K562 (cell line): Measurements from ENCODE around the gene ITGA7. TPM values are rescaled to one million over a fixed set of nuclear protein-coding genes. Genes with fewer than 3 reads are reported as not detected.

Experiments
- ATAC-seq: fragments of 200-7000 bp; cut with Tn5 transposase; 3 replicates; pipeline ENCODE4 v1.9.1; 2020; ENCODE audit warnings: moderate library complexity
- BruUV-seq: library from RNA; stranded (reverse); fragments of 400-500 nt; replicated peaks from 2 replicates; lab custom pipeline; 2021; lab: Mats Ljungman, UMichigan
- CTCF ChIA-PET: fragments of 300-600 bp; formaldehyde crosslinking; extraction: SDS; loops from one replicate; lab custom pipeline; 2021; ENCODE audit warnings: low intra/inter-chr PET ratio; lab: Yijun Ruan, JAX
- POLR2A ChIA-PET: fragments of 300-600, 350-650 bp; sonication (Branson Sonifier 250); formaldehyde crosslinking; extraction: SDS; loops from one replicate; lab custom pipeline; 2021; ENCODE audit warnings: antibody characterized with exemption, inconsistent platforms; lab: Yijun Ruan, JAX
- DNase-seq, 4 experiments: peaks; one replicate each; pipeline versions ENCODE4 v3.0.0 to v3.0.0-alpha.2; 2011 to 2018; ENCODE audit warnings: low spot score in 3 of 4, mixed read lengths in 3 of 4; ENCODE audit errors: extremely low read depth in 1 of 4
- FAIRE-seq: peaks from 2 replicates; lab custom pipeline; 2011; peaks lifted over from hg19 to GRCh38; lab: Jason Lieb, UNC
- H2AFZ ChIP-seq: 2 replicates; pipeline ENCODE4 v1.6.0; 2011; ENCODE audit warnings: low read depth, low read length, control low read depth, inconsistent platforms
- H3K27ac ChIP-seq: fragments of 200-600 bp; 3 replicates; pipeline ENCODE4 v1.8.0; 2011; ENCODE audit warnings: low read depth, mild to moderate bottlenecking, control low read depth, inconsistent platforms, low read length, moderate library complexity, mixed read lengths; ENCODE audit errors: extremely low read depth
- H3K27me3 ChIP-seq, 2 experiments: fragments of 300-600 bp in 1 of 2; 2 replicates in 1 of 2; 3 replicates in 1 of 2; pipeline versions ENCODE4 v1.6.0 to v1.8.0; 2011; ENCODE audit warnings: inconsistent platforms in 2 of 2, low read length in 2 of 2, mild to moderate bottlenecking in 1 of 2, mixed read lengths in 1 of 2, moderate library complexity in 1 of 2; ENCODE audit not compliant: control insufficient read depth in 2 of 2, insufficient read depth in 2 of 2
- H3K36me3 ChIP-seq: fragments of 300-600 bp; 3 replicates; pipeline ENCODE4 v1.8.0; 2011; ENCODE audit warnings: mild to moderate bottlenecking, low read length, inconsistent platforms; ENCODE audit not compliant: control insufficient read depth, insufficient read depth
- H3K4me1 ChIP-seq, 2 experiments: fragments of 200-600 bp in 1 of 2; replicated peaks in 1 of 2; 2 replicates in 1 of 2; 3 replicates in 1 of 2; pipeline versions ENCODE4 v1.5.1 to v1.8.0; 2011; ENCODE audit warnings: inconsistent platforms in 2 of 2, low read length in 2 of 2, mild to moderate bottlenecking in 1 of 2, mixed read lengths in 1 of 2, moderate library complexity in 1 of 2; ENCODE audit not compliant: control insufficient read depth in 2 of 2, insufficient read depth in 2 of 2
- H3K4me2 ChIP-seq: 2 replicates; pipeline ENCODE4 v1.6.1; 2011; ENCODE audit warnings: low read length, control low read depth, inconsistent platforms, mixed read lengths; ENCODE audit not compliant: insufficient read depth
- H3K4me3 ChIP-seq: fragments of 200-600 bp; sonication (generic), shearing (Covaris generic); 2 replicates; pipeline ENCODE4 v1.5.1; 2016; ENCODE audit warnings: control low read depth, inconsistent platforms
- H3K79me2 ChIP-seq: fragments of 200-600 bp; 3 replicates; pipeline ENCODE4 v1.8.0; 2011; ENCODE audit warnings: low read length, inconsistent platforms; ENCODE audit not compliant: control insufficient read depth, insufficient read depth
- H3K9ac ChIP-seq, 2 experiments: 2 replicates each; pipeline versions ENCODE4 v1.6.0 to v1.6.1; 2011; ENCODE audit warnings: low read depth in 2 of 2, low read length in 2 of 2, control low read depth in 1 of 2, inconsistent platforms in 1 of 2, mild to moderate bottlenecking in 1 of 2, mixed read lengths in 1 of 2; ENCODE audit not compliant: insufficient read depth in 1 of 2
- H3K9me1 ChIP-seq: one replicate; pipeline ENCODE4 v1.6.0; 2011; ENCODE audit warnings: inconsistent platforms, mild to moderate bottlenecking, low read length, moderate library complexity; ENCODE audit not compliant: control insufficient read depth, insufficient read depth
- H3K9me3 ChIP-seq: replicated peaks from 2 replicates; pipeline ENCODE4 v1.5.1; 2011; ENCODE audit warnings: low read depth, low read length, inconsistent platforms; ENCODE audit not compliant: control insufficient read depth, insufficient read depth
- H4K20me1 ChIP-seq: replicated peaks from 2 replicates; pipeline ENCODE4 v1.6.1; 2011; ENCODE audit warnings: low read length, inconsistent platforms, mixed read lengths; ENCODE audit not compliant: control insufficient read depth, insufficient read depth
- ADNP ChIP-seq: fragments of 200-800 bp; sonication (Bioruptor generic); IDR thresholded peaks from 2 replicates; pipeline ENCODE4 v1.6.1; 2016; ENCODE audit warnings: missing genetic modification characterization, missing compliant biosample characterization
- ARHGAP35 ChIP-seq: fragments of 450-650 bp; IDR thresholded peaks from 2 replicates; pipeline ENCODE4 v1.6.1; 2018; ENCODE audit not compliant: partially characterized antibody
- CHD4 ChIP-seq: fragments of 200-600 bp; sonication (generic); IDR thresholded peaks from 3 replicates; pipeline ENCODE4 v1.6.1; 2012; ENCODE audit warnings: low read depth, mild to moderate bottlenecking, mixed read lengths, low read length, inconsistent platforms; ENCODE audit not compliant: insufficient read depth, insufficient replicate concordance, poor library complexity, severe bottlenecking
- CREB1 ChIP-seq, 2 experiments: sonication (generic) in 1 of 2; formaldehyde crosslinking in 1 of 2; IDR thresholded peaks; 2 replicates each; pipeline versions ENCODE4 v1.6.1 to v1.8.0; 2012 to 2022; ENCODE audit warnings: inconsistent platforms in 1 of 2, mild to moderate bottlenecking in 1 of 2, missing genetic modification reagents in 1 of 2, moderate library complexity in 1 of 2
- DLX4 ChIP-seq: fragments of 250-450 bp; sonication (Bioruptor Pico); IDR thresholded peaks from 2 replicates; pipeline ENCODE4 v1.6.1; 2021; ENCODE audit warnings: mild to moderate bottlenecking
- EP300 ChIP-seq: IDR thresholded peaks from 2 replicates; pipeline ENCODE4 v1.6.1; 2012; ENCODE audit warnings: low read length, improper control_type of control experiment
- ETS1 ChIP-seq: conservative IDR thresholded peaks from 2 replicates; pipeline ENCODE4 v1.6.1; 2011; ENCODE audit warnings: low read depth, mild to moderate bottlenecking, low read length; ENCODE audit not compliant: control insufficient read depth
- KDM2B ChIP-seq: fragments of 250-450 bp; sonication (Bioruptor Pico); IDR thresholded peaks from 2 replicates; pipeline ENCODE4 v1.8.0; 2021; ENCODE audit warnings: mild to moderate bottlenecking, moderate library complexity
- PML ChIP-seq: IDR thresholded peaks from 2 replicates; pipeline ENCODE4 v1.6.1; 2012; ENCODE audit warnings: low read length, inconsistent platforms
- RBFOX2 ChIP-seq: fragments of 200-400 bp; formaldehyde crosslinking; IDR thresholded peaks from 2 replicates; pipeline ENCODE4 v1.6.1; 2017; ENCODE audit warnings: low read depth, mild to moderate bottlenecking, low read length, moderate library complexity
- SAFB2 ChIP-seq: fragments of 200-400 bp; formaldehyde crosslinking; IDR thresholded peaks from 2 replicates; pipeline ENCODE4 v1.6.1; 2018; ENCODE audit warnings: borderline replicate concordance, low read length, low read depth, moderate library complexity; ENCODE audit not compliant: severe bottlenecking
- SNIP1 ChIP-seq: fragments of 450-650 bp; IDR thresholded peaks from 2 replicates; pipeline ENCODE4 v1.7.1; 2017; ENCODE audit warnings: low read depth, mild to moderate bottlenecking
- XRCC4 ChIP-seq: IDR thresholded peaks from one replicate; pipeline ENCODE4 v1.6.1; 2011; ENCODE audit not compliant: insufficient read depth, insufficient read length; ENCODE audit errors: extremely low read depth
- YBX1 ChIP-seq: fragments of 450-650 bp; IDR thresholded peaks from 2 replicates; pipeline ENCODE4 v1.7.1; 2016; ENCODE audit warnings: mild to moderate bottlenecking
- ZNF239 ChIP-seq: fragments of 250-450 bp; sonication (Bioruptor Pico); IDR thresholded peaks from 2 replicates; pipeline ENCODE4 v1.4.0; 2020; ENCODE audit warnings: mild to moderate bottlenecking
- ZNF79 ChIP-seq: fragments of 250-450 bp; sonication (Bioruptor Pico); IDR thresholded peaks from 2 replicates; pipeline ENCODE4 v1.4.0; 2020; ENCODE audit warnings: low read depth, mild to moderate bottlenecking, moderate library complexity
- WGBS: fragments of 100-300 bp; shearing (Covaris generic); methylation state at CpG from one replicate; pipeline ENCODE4 v1.1.6; 2016; ENCODE audit warnings: low coverage, mixed read lengths; ENCODE audit not compliant: insufficient coverage; ENCODE audit errors: missing lambda C conversion rate; 5-methylcytosine and 5-hydroxymethylcytosine counted together
- in situ Hi-C: fragments of 300-500 bp; cut with MboI; formaldehyde crosslinking; loops from 4 replicates; pipeline ENCODE4 v1.15.0; 2018; ENCODE audit warnings: inconsistent platforms, mixed read lengths
- intact Hi-C: fragments of 100-400 bp; cut with micrococcal nuclease; formaldehyde crosslinking; loops from 2 replicates; pipeline ENCODE4 v1.14.2; 2022
- polyA plus RNA-seq, 8 experiments: library from polyadenylated mRNA; depleted of rRNA in 4 of 8; stranded (reverse) in 5 of 8; unstranded in 3 of 8; fragments of >200 nt; fragmentation: Nextera tagmentation in 2 of 8; fragmentation: Illumina TruSeq in 1 of 8; extraction: Ambion mirVana in 2 of 8; extraction: Trizol in 1 of 8; gene quantifications; 2 replicates each; pipeline versions ENCODE4 v1.2.1 to v1.2.3, GENCODE V29; 2011 to 2014; ENCODE audit warnings: inconsistent platforms in 1 of 8, missing spikeins in 1 of 8
- total RNA-seq, 7 experiments: library from RNA; depleted of rRNA in 6 of 7; stranded (reverse); fragments of >200 nt in 6 of 7; fragmentation: Illumina TruSeq in 2 of 7; extraction: Trizol in 2 of 7; gene quantifications; 2 replicates each; pipeline versions ENCODE4 v1.2.1 to v1.2.3, GENCODE V29; 2011 to 2021; ENCODE audit warnings: low replicate concordance in 1 of 7

ITGA7 gene
- total and polyA plus RNA-seq, 9 of the 15 experiments (the other 6 are each of a cell fraction or from before 2014, with no cell fraction given), result 0.11 to 2.3 (median 0.56) TPM; not detected in 1

- Histone ChIP-seq H3K79me2 (no peaks in the 10 kb centered on the region), H3K9me1 (no peaks in the 10 kb centered on the region), H3K4me2 (no peak overlapping the region), H3K9ac (peak overlapping the region in 1 of 2 experiments; percentile 16; a peak in 1 of 4 replicates), H3K9me3 (no peaks in the 10 kb centered on the region), H3K4me1 (no peaks in the 10 kb centered on the region), H3K36me3 (no peaks in the 10 kb centered on the region), H3K4me3 (no peak overlapping the region), H4K20me1 (no peaks in the 10 kb centered on the region), H3K27ac (no peak overlapping the region), H3K27me3 (no peaks in the 10 kb centered on the region; a peak in 1 of 5 replicates), H2AFZ (no peak overlapping the region)
- no peak for TF ChIP-seq SNIP1
- FAIRE-seq (no peak), ATAC-seq (no peak; the same call in 2 of the 3 replicates), DNase-seq (no peak)
- BruUV-seq, result no TSS peak
- POLR2A ChIA-PET, result no interaction called here
- in situ Hi-C loops (no loop called here), intact Hi-C loops (no loop called here)
- CTCF ChIA-PET, result no interaction called here
Observed at GRCh38 chr12:55670276-55670675, 37.4 kb downstream of the ITGA7 start.

DNA sequence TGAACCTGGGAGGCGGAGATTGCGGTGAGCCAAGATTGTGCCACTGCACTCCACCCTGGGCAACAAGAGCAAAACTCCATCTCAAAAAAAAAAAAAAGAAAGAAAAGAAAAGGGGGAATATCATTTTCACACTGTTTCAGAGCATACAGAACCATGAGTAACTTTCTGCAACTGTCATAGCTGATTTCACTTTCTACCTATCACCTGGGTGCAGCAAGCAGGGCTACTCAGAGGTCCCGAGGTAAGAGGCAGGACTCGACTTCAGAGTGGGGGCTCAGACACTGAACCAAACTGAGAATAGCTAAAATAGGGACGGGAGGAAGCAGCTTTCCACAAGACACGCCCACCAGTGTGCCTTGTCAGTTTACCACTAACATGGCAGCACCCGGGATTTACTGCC, 41.2 kb downstream of the ITGA7 start:
- intact Hi-C loops, result no loop called here
- ATAC-seq, result no peak
- Histone ChIP-seq H3K9me1 (no peaks in the 10 kb centered on the region), H3K36me3 (no peaks in the 10 kb centered on the region), H3K79me2 (no peaks in the 10 kb centered on the region), H3K9me3 (no peaks in the 10 kb centered on the region), H3K27me3 (peaks cover 2 to 5% of the 10 kb centered on the region in 2 experiments; a peak in 1 of 5 replicates), H3K27ac (no peak overlapping the region), H3K9ac (no peak overlapping the region), H3K4me1 (no peaks in the 10 kb centered on the region), H4K20me1 (no peaks in the 10 kb centered on the region), H3K4me2 (no peak overlapping the region), H3K4me3 (no peak overlapping the region), H2AFZ (peak overlapping the region; percentile 75)
- no peak for FAIRE-seq
- no peak for DNase-seq
- WGBS, result 8% methylated on average over 5 of the region's 7 CpGs
- in situ Hi-C loops, result no loop called here
- ChIA-PET POLR2A (interaction anchor here (0.7 to 1.4 kb wide), 2 partner anchors 11 to 30 kb away, joined by 3 read pairs; no protein-coding TSS in a partner anchor), CTCF (no interaction called here)
- no TSS peak for BruUV-seq
- no peak for TF ChIP-seq KDM2B
- TF ChIP-seq XRCC4, result no peak
- TF ChIP-seq ARHGAP35, result no peak
- no peak for TF ChIP-seq RBFOX2
- TF ChIP-seq PML, result no peak
- no peak for TF ChIP-seq ZNF79 (CRISPR knock-in tag)
- TF ChIP-seq EP300, result no peak
- no peak for TF ChIP-seq SAFB2
- no peak for TF ChIP-seq ADNP (tag)
- TF ChIP-seq CREB1 (IDR thresholded peaks at IDR 0.05), result no peak
- no peak for TF ChIP-seq CREB1 (CRISPR knock-in tag; IDR thresholded peaks at IDR 0.05)
- TF ChIP-seq CHD4, result no peak
- no peak for TF ChIP-seq DLX4 (CRISPR knock-in tag)
- TF ChIP-seq YBX1, result no peak
- TF ChIP-seq ZNF239 (CRISPR knock-in tag), result no peak
- TF ChIP-seq ETS1, result no peak
